GM12878 (cell line): ENCODE measurements around the gene DTNBP1.

ENCODE experiments used
- CHD1 ChIP-seq: IDR thresholded peaks from 2 replicates; pipeline ENCODE4 v1.6.1; 2012; ENCODE audit warnings: low read depth, low read length, improper control_type of control experiment
- CTCF ChIP-seq, 3 experiments: IDR thresholded peaks in 2 of 3; conservative IDR thresholded peaks in 1 of 3; 2 replicates each; pipeline ENCODE4 v1.5.1; 2011; ENCODE audit warnings: low read depth in 3 of 3, low read length in 3 of 3, mild to moderate bottlenecking in 3 of 3, control low read depth in 2 of 3, moderate library complexity in 2 of 3, inconsistent platforms in 1 of 3, mixed read lengths in 1 of 3; ENCODE audit not compliant: control insufficient read depth in 2 of 3, insufficient read depth in 1 of 3; ENCODE audit errors: extremely low read depth in 1 of 3
- KDM1A ChIP-seq: fragments of 200-600 bp; sonication (generic); IDR thresholded peaks from 2 replicates; pipeline ENCODE4 v1.6.1; 2016; ENCODE audit warnings: borderline replicate concordance
- MXI1 ChIP-seq: fragments of 150-350 bp; IDR thresholded peaks from 2 replicates; pipeline ENCODE4 v1.6.1; 2011; ENCODE audit warnings: low read depth, mild to moderate bottlenecking, inconsistent platforms, low read length, improper control_type of control experiment
- POLR2A ChIP-seq: IDR thresholded peaks from 2 replicates; pipeline ENCODE4 v1.6.1; 2011; ENCODE audit warnings: low read depth, mild to moderate bottlenecking, low read length
- POLR2AphosphoS5 ChIP-seq: IDR thresholded peaks from 2 replicates; pipeline ENCODE4 v1.6.1; 2011; ENCODE audit warnings: mild to moderate bottlenecking, low read length, inconsistent platforms
- RAD51 ChIP-seq: fragments of 450-650 bp; IDR thresholded peaks from 2 replicates; pipeline ENCODE4 v1.6.1; 2016; ENCODE audit warnings: moderate library complexity, mild to moderate bottlenecking, inconsistent platforms

DNA sequence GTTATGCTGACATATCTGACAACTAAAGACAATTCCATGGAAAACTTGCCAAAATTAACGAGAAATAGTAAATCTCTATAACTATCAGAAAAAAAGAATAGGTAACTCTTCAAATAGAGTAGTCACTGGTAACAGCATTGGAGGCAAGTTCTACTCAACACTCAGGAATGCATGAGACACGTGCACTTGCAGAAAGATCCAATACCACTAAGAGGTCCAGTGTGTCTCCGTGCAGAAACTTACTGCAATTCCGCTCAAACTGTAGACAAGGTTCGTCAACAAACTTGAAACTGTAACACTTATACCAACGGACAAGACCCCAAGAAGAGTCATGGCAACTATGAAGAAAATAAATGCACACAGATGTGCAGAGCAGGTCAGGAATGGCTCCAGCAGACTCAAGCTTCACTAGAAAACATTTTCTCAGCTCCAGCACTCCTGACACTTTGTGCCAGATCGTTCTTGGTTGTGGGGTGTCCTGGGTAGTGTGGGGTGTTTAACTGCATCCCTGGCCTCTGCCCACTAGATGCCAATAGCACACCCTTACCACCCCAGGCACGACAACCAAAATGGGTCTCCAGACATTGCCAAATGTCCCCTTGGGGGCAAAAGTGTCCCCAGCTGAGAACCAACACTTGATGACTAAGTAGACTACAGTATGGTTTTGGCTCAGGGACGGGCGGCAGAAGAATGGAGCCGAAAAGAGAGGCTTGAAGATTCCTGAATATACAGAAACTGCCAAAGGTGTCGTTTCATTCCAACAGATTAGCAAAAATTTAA is 134.8 kb downstream of the DTNBP1 start:
- TF ChIP-seq MXI1 (no peak), KDM1A (no peak), CHD1 (no peak), CTCF (IDR thresholded peaks at IDR 0.05 in 2 of 3, conservative IDR thresholded peaks at IDR 0.05 in 1 of 3; ENCODE audit: control insufficient read depth in 2 of 3, extremely low read depth in 1 of 3, insufficient read depth in 1 of 3, low read depth in 3 of 3, low read length in 3 of 3) (no peak), POLR2A (no peak), POLR2AphosphoS5 (0 out of 2 replicates have a peak, but pooled peaks have one; percentile 14), RAD51 (no peak)
